GM19455 (cell line): Measurements from ENCODE around the gene PLOD3.

Experiments
- ATAC-seq: cut with Tn5 transposase; IDR thresholded peaks from one replicate; pipeline ENCODE4 v1.9.1; 2021; ENCODE audit not compliant: unreplicated experiment

PLOD3 gene

DNA sequence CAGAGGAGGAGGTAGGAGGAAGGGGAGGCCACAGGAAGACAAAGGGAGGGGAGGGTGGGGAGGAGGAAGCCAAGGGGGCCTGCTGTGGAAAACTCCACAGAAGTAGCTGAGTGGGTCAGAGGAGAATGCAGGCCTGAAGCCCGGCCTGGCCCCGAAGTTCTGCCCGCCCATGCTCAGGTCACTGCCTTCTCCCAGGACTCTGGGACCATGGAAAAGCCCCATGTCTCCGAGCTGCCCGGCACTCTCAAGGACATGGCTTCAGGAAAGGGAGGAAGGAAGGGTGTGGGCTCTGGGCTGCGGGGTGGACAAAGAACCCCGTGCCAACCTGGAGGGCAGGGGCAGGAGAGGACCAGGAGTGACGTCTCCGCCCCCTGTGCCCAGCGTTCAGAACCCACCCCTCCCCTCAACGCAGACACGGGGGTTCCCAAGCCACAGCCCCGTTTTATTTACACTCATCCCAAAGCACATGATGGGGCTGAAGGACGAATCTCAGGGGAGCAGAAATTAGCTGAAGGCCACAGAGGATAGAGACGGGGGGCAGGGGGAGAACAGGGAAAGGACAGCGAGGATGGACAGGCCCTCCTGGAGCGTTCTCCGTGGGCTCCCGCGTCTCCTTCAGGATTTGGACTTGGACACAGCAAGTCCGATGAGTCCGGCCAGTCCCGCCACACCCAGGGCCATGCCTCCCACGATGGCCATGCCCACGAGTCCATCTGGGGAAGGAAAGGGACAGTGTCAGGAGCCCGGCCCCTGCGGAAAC is 22.0 kb upstream of the PLOD3 start:
- ATAC-seq: no peak

DNA sequence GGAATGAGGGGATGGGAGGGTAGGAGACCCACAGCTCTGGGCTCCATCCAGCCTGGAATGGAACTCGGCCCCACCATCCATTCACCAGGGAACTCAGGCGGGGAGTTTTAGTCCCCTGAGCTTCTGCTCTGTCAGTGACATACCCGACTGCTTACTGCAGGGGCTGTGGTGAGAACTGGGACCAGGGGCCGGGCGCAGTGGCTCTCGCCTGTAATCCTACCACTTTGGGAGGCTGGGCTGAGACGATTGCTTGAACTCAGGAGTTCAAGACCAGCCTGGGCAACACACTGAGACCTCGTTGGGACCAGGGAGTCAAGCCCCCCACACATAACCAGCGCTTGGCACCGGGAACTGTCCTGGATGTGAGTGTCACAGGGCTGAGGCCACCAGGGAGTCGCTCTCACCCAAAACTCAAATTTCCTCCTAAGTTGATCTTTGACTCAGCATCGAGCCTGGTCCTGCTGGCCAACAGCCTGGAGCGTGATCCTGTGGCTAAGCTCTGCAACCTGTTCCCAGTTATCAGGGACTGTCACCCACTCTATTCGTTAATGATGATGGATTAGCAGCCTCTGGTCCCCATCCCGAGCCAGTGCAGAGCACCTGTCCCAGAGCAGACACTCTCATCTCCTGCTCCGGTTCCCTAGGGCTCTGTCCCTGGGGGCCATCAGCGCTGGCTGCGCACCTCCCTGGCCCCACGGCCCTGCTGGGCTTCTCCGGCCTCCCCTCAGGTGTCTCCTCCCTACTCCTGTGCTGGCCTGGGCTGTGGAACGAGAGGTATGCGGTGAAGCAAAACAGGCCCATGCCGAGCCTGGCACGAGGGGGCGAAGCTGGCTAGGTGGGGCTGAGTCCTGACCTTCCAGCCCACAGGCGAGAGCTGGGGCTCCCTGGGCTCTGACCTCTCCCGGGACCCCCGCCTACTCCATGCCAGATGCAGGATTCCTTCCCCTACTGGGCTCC is 21.1 kb upstream of the PLOD3 start:
- no peak for ATAC-seq

DNA sequence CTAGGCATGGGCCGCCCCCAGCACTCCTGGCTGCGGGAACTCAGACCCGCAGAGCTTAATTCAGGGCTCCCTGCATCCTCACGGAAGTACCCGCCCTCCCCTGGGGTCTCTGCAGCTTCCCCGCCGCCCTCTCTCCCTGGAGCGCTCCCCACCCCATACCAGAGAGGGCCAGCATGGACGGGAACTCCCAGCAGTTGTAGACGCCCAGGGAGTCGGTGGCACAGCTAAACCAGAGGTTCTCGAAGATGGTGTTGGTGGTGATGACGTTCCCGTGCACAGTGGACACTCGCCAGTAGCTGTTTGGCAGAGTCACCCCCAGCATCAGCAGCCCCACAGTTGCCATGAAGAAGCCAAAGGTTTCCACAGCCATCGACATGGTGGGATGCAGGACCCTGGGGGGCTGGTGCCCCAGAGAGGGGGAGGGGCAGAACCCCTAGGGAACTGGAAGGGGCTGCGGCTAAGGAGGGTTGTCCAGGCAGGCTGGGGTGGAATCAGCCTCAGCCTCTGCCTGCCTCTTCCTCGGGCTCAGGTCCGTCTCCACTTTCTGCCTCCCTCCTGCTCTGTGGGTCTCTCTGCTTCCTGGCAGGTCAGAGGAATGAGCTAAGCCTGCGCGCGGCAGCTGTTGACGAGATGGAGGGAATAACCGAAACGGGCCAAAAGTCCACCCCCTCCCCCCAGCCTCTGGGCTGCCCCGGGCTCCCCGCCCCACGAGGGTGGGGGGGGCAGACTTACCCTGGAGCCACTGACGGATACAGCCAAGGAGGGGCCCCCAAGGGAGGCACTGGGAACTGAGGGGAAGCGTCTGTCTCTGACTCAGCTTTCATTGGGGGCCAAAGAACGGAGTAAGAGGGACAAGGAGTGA is 20.1 kb upstream of the PLOD3 start, which contains the start of gene CLDN15:
CLDN15 (minus strand) TSS at position 597 of the 862 bp plus-strand sequence; CDS start at position 376, 221 bp downstream.
- no peak for ATAC-seq

DNA sequence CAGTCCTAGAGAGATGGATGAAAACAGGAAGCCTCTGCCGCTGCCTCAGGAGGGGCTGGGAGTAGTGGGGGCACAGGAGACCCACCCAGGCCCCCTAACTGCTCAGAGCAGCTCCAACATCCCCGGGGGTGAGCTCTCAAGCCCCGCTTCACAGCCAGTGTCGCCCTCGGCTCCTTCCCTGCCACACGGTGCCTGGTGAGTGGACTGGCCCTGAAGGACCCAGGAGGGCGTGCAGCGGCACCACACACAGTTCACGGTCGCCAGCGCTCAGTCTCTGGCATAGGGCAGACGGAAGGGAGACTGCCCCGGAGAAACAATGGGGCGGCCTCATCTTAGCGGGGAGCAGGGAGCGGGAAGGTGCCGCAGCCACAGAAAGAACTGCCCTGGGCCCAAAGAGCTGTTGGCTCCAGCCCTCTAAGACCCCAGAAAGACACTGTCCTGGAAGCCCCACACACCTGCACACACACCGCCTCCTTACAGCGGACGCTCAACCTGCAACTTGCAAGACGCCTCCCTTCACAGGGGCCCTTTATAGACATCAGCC is 19.0 kb upstream of the PLOD3 start:
- no peak for ATAC-seq

DNA sequence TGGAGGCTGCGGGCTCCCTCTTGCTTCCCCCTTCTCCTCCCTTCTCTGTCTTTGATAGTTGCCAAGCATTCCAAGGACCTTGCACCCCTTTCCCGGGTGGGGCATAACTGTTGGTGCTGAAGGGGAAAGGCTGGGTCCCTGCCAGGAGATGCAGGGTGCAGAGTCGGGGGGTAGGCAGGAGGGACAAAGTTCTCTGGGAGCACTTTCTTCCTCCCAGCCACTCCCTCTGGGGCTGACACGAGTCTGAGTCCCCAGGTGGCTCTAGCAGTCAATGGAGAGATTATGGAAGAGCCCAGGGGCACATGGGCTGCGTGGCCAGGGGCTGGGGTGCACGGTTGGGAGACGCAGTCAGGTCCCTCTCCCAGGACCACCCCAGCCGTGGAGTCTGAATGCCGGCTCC is 18.1 kb upstream of the PLOD3 start:
- ATAC-seq: no peak

DNA sequence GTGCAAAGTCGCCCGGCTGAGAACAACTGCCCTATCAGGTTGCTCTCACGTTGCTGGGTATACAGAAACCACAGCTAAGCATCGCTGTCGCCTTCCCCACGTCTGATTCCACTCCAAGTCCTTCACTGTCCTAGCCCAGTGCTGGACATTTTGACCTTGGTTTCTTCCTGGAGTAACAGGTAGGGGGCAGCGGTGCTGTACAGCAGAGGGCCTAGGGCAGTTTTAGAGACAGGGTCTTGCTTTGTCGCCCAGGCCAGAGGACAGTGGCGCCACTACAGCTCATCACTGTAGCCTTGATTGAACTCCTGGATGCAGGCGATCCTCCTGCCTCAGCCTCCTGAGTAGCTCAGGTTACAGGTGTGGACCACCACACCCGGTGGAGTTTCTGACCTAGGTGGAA is 17.7 kb upstream of the PLOD3 start:
- no peak for ATAC-seq

DNA sequence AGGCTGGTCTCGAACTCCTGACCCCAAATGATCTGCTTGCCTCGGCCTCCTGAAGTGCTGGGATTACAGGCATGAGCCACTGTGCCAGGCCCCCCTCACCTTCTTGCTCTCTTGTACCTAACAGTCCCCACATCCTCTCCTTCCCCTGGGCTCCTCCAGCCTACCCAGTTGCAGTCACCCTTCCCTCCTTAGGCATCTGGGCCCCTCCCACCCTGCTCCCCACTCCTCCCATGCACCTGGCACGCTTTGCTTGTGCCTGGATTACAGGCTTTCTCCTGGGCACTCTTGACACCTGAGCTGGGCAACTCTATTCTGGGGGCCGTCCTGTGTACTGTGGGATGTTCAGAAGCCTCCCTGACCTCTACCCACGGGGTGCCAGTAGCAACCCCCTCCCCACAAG is 17.3 kb upstream of the PLOD3 start:
- ATAC-seq: no peak

DNA sequence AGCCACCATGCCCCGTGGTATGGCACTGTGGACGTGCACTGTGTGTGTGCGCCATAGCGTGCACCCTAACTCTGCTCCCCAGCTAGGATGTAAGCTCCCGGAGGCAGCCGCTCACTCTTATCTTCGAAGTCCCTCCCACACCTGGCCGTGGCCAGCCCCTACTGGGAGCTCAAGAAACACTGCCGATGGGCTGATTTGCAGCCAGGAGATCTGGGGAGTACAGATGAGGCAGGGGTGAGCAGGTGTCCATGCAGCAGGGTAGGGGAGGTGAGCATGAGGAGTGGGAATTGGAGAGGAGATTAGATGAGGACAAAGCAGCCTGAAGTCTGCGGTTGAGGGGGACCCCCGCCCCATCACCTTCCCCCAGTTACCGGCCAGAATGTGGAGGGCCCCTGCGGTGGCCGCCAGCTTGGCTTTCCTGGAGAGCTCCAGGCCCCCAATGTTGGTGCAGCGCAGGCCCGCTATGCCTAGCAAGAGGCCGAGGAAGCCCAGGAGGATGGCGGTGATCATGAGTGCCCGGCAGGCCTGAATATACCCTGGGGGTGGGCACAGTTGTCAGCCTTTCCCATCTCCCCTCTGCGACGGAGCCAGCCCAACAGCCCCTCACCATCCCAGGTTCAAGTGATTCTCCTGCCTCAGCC is 16.6 kb upstream of the PLOD3 start:
- no peak for ATAC-seq

DNA sequence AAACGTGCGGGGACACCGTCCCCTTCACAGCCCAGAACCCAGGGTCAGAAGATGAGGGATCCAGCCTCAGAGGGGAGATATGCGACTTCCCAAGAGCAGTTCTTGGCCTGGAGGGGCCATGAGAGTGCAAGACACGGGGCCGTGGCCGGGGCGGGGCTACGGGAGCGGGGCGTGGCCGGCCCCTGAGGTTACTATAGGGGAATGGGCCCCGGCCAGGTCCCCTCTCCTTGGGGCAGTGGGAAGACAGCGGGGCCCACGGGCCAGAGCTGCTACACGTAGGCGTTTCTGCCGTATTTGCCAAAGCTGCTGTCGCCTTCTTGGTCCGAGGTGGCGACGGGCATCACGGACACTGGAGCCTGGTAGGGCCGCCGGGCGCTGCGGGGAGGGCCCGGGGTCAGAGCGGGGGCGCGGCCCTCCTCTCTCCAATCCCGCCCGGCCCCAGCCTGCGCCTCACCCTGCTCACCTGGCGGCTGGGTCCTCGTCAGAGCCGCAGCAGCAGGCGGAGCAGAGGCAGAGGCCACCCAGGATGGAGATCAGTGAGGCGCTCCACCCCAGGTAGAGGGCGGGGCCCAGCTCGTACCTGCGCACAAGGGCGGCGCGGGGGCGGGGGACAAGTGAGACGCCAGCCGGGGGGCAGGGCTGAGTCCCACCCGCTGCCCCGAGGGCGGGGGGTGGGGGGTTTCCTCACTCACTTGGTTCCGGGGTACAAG is 14.9 kb upstream of the PLOD3 start:
- ATAC-seq: no peak

DNA sequence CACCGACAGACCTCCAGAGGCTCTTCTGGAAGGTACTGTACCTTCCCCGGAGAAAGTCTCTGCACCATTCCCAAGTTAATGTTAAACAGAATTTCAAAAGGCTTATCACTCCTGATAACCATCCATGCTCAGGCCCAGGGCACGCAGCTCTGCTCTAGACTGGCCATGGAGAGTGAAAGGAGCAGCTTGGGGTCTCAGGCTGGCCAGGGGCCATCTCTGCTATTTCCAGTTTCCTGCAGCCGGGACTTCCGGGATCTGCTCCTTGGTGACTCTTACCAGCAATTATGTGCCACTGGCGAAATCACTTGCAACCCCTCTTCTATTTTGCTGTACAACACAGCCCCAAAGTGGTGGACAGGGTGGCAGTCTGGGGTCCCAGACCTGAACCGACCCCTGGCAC is 14.3 kb upstream of the PLOD3 start:
- ATAC-seq: no peak

DNA sequence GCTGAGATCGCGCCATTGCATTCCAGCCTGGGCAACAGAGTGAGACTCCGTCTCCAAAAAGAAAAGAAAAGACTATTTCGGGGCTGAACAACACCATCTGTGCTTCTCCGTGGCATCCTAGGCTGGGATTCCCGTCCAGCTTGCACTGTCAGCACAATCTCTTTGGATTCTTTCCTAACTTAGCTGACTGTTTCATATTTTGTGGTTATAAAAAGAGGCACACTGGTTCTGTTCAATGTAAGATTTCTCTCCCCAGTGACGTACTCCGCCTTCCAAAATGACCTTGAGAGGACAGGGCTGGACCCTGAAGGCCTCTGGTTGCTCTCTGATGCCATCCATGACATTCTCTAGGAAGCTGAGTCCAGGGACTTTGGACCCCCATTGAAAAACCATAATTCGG is 9.3 kb upstream of the PLOD3 start:
- ATAC-seq: no peak

DNA sequence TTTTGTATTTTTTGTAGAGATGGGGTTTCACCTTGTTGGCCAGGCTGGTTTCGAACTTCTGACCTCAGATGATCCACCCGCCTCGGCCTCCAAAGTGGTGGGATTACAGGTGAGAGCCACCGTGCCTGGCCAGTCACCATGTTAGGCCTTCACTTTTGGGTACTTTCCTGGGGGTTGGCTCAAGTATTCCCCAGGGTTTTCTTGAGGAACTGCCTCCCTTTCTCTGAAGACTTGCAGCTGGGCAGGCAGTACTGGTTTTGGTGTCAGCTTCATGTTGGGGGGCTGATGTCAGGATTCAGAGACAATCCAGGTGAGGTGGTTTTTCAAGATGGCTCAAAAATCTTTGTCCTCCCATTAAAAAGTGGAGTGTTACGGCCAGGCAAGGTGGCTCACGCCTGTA is 8.3 kb upstream of the PLOD3 start:
- ATAC-seq: no peak

DNA sequence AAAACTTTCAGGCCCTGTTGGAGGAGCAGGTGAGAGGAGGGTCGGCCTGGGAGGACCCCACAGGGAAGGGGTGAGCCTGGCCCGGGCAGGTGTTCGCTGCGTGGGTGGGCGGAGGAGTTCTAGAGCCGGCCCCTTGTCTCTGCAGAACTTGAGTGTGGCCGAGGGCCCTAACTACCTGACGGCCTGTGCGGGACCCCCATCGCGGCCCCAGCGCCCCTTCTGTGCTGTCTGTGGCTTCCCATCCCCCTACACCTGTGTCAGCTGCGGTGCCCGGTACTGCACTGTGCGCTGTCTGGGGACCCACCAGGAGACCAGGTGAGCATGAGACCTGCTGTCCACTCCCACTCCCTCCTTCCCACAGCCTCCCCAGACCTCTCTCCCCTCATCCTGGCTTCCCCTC is 6.1 kb upstream of the PLOD3 start:
- no peak for ATAC-seq

DNA sequence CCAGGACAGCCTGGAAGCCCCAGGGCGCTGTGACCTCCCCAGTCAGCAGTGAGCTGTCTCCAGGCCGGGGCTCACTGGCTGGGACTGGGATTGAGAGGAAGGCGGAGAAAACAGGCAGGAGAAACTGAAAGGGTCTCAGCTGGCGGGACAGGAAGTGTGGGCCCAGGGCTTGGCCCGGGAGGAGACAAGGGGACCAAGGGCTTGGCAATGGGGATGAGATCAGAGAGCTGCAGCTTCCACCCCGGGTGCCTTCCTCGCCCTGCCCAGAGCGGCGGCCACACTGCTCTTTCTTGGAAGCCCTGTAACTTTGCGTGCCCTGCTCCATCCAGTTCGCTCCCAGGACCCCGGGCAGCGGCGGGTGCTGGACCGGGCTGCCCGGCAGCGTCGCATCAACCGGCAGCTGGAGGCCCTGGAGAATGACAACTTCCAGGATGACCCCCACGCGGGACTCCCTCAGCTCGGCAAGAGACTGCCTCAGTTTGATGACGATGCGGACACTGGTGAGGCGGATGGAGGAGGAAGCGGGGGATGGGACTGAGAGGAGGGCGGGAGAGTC is 5.0 kb upstream of the PLOD3 start:
- ATAC-seq: no peak

DNA sequence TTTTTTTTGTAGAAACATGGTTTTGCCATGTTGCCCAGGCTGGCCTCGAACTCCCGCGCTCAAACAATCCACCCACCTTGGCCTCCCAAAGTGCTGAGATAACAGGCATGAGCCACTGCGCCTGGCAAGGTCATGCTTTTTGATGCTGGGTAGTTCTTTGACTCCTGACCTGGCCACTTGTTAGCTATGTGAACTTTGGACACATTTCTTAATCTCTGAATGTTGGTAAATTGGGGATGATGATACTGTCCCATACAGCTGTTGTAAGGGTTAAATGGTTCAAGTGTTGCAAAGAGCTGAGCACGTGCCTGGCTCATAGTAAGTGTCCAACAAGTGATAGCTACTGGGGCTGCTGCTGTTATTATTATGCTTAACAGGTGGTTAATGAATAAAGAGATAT is 2.9 kb upstream of the PLOD3 start:
- ATAC-seq: no peak

DNA sequence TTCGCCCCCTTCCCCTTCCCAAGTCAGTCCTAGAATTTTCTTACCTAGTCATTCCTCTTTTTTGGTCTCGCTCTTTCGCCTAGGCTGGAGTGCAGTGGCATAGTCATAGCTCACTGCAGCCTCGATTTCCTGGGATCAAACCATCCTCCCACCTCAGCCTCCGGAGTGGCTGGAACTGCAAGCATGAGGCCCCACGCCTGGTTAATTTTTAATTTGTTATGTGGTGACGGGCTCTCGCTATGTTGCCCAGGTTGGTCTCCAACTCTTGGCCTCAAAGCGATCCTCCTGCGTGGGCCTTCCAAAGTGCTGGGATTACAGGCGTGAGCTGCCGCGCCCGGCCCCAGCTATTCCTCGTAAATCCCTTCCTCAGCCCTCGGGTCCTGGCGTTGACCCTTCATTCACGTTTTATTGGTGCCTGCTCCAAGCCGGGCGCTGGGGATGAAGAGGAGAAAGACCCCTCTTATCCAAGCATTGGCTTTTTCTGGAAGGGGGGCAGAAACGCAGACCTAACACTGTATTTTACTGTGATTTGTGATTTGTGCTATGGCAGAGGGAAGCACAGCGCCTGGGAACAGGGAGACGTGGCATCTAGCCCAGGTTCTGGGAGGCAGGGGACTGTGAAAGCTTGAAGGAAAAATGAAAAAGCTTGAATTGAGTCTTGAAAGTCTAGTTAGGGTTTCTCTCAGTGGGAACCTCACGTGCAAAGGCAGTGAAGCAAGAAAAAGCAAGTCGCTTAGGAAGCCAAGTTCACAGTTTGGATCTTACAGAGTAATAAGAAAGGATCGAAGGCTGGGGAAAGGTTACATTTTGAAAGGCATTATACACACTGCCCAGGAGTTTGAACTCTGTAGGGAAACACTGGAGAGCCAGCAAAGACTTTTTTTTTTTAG is 1.1 kb upstream of the PLOD3 start:
- peak; percentile 6 for ATAC-seq

DNA sequence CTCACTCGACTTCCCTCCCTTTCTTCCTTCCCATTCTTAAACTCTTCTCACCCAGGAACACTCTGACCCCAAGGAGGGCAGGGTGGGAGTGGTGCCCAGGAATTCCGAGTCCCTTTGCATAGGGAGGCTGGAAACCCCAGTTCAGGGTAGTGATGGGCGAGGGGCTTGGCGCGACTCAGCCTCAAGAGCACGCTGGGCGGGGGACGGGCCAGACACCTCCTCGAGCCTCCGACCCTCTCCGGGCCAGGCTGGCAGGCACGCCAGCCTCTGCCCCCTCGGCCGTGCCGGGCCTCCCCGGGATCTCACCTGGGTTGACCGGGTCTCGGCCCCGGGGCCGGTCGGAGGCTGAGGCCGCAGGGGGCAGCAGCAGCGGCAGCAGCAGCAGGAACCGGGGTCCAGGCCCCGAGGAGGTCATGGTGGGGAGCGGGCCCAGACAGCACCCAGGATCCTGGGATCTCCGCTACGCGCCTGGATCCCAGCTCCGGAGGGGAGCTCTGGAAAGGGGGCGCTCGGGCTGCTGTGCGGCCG is 457 bp downstream of the PLOD3 start:
- peak; percentile 18 for ATAC-seq
